Measurements from ENCODE around the gene MXI1. TPM values are rescaled to one million over a fixed set of nuclear protein-coding genes. Genes with fewer than 3 reads are reported as not detected.

MXI1 gene
- total and polyA plus RNA-seq, 2 donors (not counting 1 experiment from before 2014, with no cell fraction given) = 12.0 to 32.4 TPM

DNA sequence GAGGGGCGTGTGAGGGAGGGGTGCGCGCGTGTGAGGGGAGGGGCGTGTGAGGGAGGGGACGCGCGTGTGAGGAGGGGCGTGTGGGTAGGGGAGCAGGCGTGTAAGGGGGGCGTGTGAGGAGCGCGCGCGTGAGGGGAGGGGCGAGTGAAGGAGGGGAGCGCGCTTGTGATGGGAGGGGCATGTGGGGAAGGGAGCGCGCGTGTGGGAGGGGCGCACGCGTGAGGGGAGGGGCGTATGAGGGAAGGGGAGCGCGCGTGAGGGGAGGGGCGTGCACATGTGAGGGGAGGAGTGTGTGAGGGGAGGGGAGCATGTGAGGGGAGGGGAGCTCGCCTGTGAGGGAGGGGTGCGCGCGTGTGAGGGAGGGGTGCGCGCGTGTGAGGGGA lies 19.1 kb downstream of the MXI1 start:
- H3K4me3 ChIP-seq (ENCODE audit: control extremely low read depth in 1 of 5, extremely low read depth in 1 of 5, insufficient read depth in 1 of 5, low read depth in 2 of 5, low read length in 4 of 5) = peak overlapping the region in 4 of 5 experiments; percentile 74 to 90 (median 80)
- 2% methylated on average over 17 of the region's 36 CpGs for WGBS (ENCODE audit: insufficient coverage)
- peak overlapping the region; percentile 79 to 84 for H3K27ac ChIP-seq (ENCODE audit: low read length in 2 of 2)
- intact Hi-C loops (cut with micrococcal nuclease) = loop anchor here (1.0 to 10.0 kb wide), 8 partner anchors 69 to 638 kb away; partner anchors contain the start of genes SMC3 and XPNPEP1
- peaks cover 0 to 5% (median 2%) of the 10 kb centered on the region in 4 experiments for H3K27me3 ChIP-seq (replicated peaks in 1 of 4; ENCODE audit: control extremely low read depth in 1 of 4, control insufficient read depth in 3 of 4, insufficient read depth in 4 of 4, low read length in 3 of 4)
- H3K36me3 ChIP-seq (replicated peaks in 1 of 2; ENCODE audit: control extremely low read depth in 1 of 2, control insufficient read depth in 1 of 2, extremely low read depth in 1 of 2, insufficient read depth in 2 of 2, low read length in 1 of 2) = peaks cover 0 to 6% of the 10 kb centered on the region in 2 experiments
- peaks cover 7% of the 10 kb centered on the region for H4K20me1 ChIP-seq (ENCODE audit: control insufficient read depth, insufficient read depth, low read length, poor library complexity, severe bottlenecking)
- H3K4me2 ChIP-seq (replicated peaks; ENCODE audit: low read depth, low read length, poor library complexity, severe bottlenecking) = peak overlapping the region; percentile 95
- DNase-seq (peak; percentile 95), ATAC-seq (ENCODE audit: low read depth) (peak; percentile 59)
- peak overlapping the region; percentile 80 for H2AFZ ChIP-seq (ENCODE audit: insufficient read depth, low read depth, low read length, poor library complexity, severe bottlenecking)
- no peak for TF ChIP-seq EZH2 (IDR thresholded peaks at IDR 0.05; ENCODE audit: borderline replicate concordance, insufficient read depth, low read depth, low read length, poor library complexity, severe bottlenecking)
- TF ChIP-seq, protein P1, sequence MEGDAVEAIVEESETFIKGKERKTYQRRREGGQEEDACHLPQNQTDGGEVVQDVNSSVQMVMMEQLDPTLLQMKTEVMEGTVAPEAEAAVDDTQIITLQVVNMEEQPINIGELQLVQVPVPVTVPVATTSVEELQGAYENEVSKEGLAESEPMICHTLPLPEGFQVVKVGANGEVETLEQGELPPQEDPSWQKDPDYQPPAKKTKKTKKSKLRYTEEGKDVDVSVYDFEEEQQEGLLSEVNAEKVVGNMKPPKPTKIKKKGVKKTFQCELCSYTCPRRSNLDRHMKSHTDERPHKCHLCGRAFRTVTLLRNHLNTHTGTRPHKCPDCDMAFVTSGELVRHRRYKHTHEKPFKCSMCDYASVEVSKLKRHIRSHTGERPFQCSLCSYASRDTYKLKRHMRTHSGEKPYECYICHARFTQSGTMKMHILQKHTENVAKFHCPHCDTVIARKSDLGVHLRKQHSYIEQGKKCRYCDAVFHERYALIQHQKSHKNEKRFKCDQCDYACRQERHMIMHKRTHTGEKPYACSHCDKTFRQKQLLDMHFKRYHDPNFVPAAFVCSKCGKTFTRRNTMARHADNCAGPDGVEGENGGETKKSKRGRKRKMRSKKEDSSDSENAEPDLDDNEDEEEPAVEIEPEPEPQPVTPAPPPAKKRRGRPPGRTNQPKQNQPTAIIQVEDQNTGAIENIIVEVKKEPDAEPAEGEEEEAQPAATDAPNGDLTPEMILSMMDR (IDR thresholded peaks at IDR 0.05) = no peak
- ChIA-PET CTCF (interaction anchor here (8.1 kb wide), 1 partner anchor 17 kb away, joined by 116 read pairs; the partner anchor contains the start of gene MXI1), POLR2A (interaction anchor here (0.5 to 3.5 kb wide), 9 partner anchors 13 to 863 kb away, joined by 3 to 57 read pairs (median 6); partner anchors contain the start of genes SHOC2 and SMNDC1)
- Mint-ChIP-seq H3K27me3 (peaks cover 3% of the 10 kb centered on the region), H3K9me3 (ENCODE audit: insufficient read depth) (no peaks in the 10 kb centered on the region), H3K4me1 (peaks cover 34% of the 10 kb centered on the region), H3K4me3 (peak overlapping the region; percentile 97), H3K27ac (peak overlapping the region; percentile 97)
- H3K4me1 ChIP-seq (ENCODE audit: control insufficient read depth in 2 of 2, insufficient read depth in 2 of 2, low read length in 2 of 2) = peaks cover 20 to 21% of the 10 kb centered on the region in 2 donors
- no peaks in the 10 kb centered on the region for H3K9me3 ChIP-seq (ENCODE audit: control extremely low read depth in 1 of 3, control insufficient read depth in 2 of 3, insufficient read depth in 1 of 3, low read length in 2 of 3)
- H3K79me2 ChIP-seq (ENCODE audit: control insufficient read depth, insufficient read depth, low read length) = peaks cover 35% of the 10 kb centered on the region
- H3K9ac ChIP-seq (ENCODE audit: low read length) = peak overlapping the region; percentile 74
